ENCODE data around the gene GMPPA.

GMPPA gene

DNA sequence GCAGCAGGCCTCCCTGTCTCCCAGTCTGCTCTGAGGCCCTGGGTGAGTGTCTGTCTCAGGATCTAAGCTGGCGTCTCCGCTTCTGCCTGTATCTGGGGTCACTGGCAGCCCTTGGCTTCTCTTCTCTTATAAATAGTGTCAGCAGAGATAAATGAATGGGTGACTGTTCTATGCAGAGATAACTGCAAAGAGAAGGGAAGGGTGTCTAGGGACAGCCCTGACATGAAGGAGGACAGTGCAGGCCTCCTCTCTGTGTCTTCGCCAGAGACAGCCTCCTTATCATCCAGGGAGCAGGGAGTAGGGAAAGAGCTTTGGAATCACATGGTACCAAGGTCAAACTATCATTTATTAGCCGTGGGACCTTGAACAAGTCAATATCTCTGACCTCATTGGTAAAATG, 28.3 kb upstream of the GMPPA start:
- no peaks in the 10 kb centered on the region for H3K9me3 ChIP-seq (ENCODE audit: control insufficient read depth, insufficient read depth, low read length)
- H3K9ac ChIP-seq (ENCODE audit: low read depth, low read length): no peak overlapping the region
- H3K27me3 ChIP-seq (ENCODE audit: control insufficient read depth, insufficient read depth, low read length): no peaks in the 10 kb centered on the region
- H3K4me1 ChIP-seq (ENCODE audit: control insufficient read depth, insufficient read depth, low read length): no peaks in the 10 kb centered on the region
- H3K36me3 ChIP-seq (ENCODE audit: control insufficient read depth, insufficient read depth, low read length): peaks cover 12% of the 10 kb centered on the region
- H3K4me3 ChIP-seq (ENCODE audit: low read depth, low read length): no peak overlapping the region

GRCh38 chr2:219471476-219472371, 27.0 kb upstream of the GMPPA start:
- Histone ChIP-seq H3K27me3 (ENCODE audit: control insufficient read depth, insufficient read depth, low read length) (no peaks in the 10 kb centered on the region), H3K4me3 (ENCODE audit: low read depth, low read length) (no peak overlapping the region), H3K9me3 (ENCODE audit: control insufficient read depth, insufficient read depth, low read length) (no peaks in the 10 kb centered on the region), H3K9ac (ENCODE audit: low read depth, low read length) (no peak overlapping the region), H3K4me1 (ENCODE audit: control insufficient read depth, insufficient read depth, low read length) (peaks cover 2% of the 10 kb centered on the region), H3K36me3 (ENCODE audit: control insufficient read depth, insufficient read depth, low read length) (peaks cover 7% of the 10 kb centered on the region)

DNA sequence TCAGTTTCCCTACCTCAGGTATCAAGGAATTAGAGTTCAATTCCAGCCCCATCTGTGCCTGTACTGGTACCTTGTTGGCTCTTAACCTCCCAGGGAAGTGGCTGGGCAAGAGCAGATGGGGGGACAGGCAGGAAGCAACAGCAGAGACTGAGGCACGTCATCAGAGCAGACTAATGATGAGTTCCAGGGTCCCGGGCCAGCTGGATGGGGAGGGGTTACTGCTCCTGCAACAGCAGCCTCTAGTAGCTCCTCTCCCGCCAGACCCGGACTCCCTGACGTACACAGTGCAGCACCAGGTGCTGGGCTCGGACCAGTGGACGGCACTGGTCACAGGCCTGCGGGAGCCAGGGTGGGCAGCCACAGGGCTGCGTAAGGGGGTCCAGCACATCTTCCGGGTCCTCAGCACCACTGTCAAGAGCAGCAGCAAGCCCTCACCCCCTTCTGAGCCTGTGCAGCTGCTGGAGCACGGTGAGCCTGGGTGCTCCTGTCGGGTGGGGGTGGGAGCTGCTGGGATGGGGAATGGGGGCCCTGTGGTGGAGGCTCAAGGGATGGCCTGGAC, 26.0 kb upstream of the GMPPA start:
- H3K4me1 ChIP-seq (ENCODE audit: control insufficient read depth, insufficient read depth, low read length): peaks cover 5% of the 10 kb centered on the region
- H3K9ac ChIP-seq (ENCODE audit: low read depth, low read length): no peak overlapping the region
- no peaks in the 10 kb centered on the region for H3K36me3 ChIP-seq (ENCODE audit: control insufficient read depth, insufficient read depth, low read length)

GRCh38 chr2:219473511-219473910, 25.2 kb upstream of the GMPPA start:
- Histone ChIP-seq H3K27me3 (ENCODE audit: control insufficient read depth, insufficient read depth, low read length) (no peaks in the 10 kb centered on the region), H3K4me3 (ENCODE audit: low read depth, low read length) (no peak overlapping the region), H3K36me3 (ENCODE audit: control insufficient read depth, insufficient read depth, low read length) (no peaks in the 10 kb centered on the region), H3K4me1 (ENCODE audit: control insufficient read depth, insufficient read depth, low read length) (peaks cover 5% of the 10 kb centered on the region), H3K9ac (ENCODE audit: low read depth, low read length) (no peak overlapping the region), H3K9me3 (ENCODE audit: control insufficient read depth, insufficient read depth, low read length) (no peaks in the 10 kb centered on the region)

More for the DNA sequence above, 26.0 kb upstream of the GMPPA start:
- no peak overlapping the region for H3K4me3 ChIP-seq (ENCODE audit: low read depth, low read length)
- no peaks in the 10 kb centered on the region for H3K27me3 ChIP-seq (ENCODE audit: control insufficient read depth, insufficient read depth, low read length)
- H3K9me3 ChIP-seq (ENCODE audit: control insufficient read depth, insufficient read depth, low read length): no peaks in the 10 kb centered on the region

GRCh38 chr2:219474285-219475060, 24.2 kb upstream of the GMPPA start:
- H3K4me3 ChIP-seq (ENCODE audit: low read depth, low read length): no peak overlapping the region
- no peaks in the 10 kb centered on the region for H3K36me3 ChIP-seq (ENCODE audit: control insufficient read depth, insufficient read depth, low read length)
- no peaks in the 10 kb centered on the region for H3K27me3 ChIP-seq (ENCODE audit: control insufficient read depth, insufficient read depth, low read length)
- no peak overlapping the region for H3K9ac ChIP-seq (ENCODE audit: low read depth, low read length)
- H3K4me1 ChIP-seq (ENCODE audit: control insufficient read depth, insufficient read depth, low read length): peaks cover 5% of the 10 kb centered on the region
- no peaks in the 10 kb centered on the region for H3K9me3 ChIP-seq (ENCODE audit: control insufficient read depth, insufficient read depth, low read length)

DNA sequence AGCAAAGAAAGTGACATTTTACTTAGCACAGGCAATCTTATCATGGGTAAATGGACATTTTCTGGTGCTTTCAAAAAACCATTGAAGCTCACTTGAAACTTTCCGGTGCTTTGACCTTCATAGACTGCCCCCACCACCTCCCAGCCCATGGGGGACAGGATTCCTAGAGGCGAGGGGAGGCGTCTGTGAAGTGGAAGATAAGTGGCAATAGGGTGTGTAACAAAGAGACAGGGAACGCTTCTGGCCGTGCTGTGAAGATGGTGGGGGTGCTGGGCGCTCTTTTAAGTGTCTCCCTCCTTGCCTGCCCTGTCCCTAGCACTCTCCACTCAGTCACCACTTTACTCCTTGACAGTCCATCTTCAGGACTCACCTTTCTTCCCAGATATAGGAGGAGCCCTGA, 23.4 kb upstream of the GMPPA start:
- Histone ChIP-seq H3K27me3 (ENCODE audit: control insufficient read depth, insufficient read depth, low read length) (no peaks in the 10 kb centered on the region), H3K9me3 (ENCODE audit: control insufficient read depth, insufficient read depth, low read length) (no peaks in the 10 kb centered on the region), H3K9ac (ENCODE audit: low read depth, low read length) (no peak overlapping the region), H3K4me3 (ENCODE audit: low read depth, low read length) (no peak overlapping the region), H3K36me3 (ENCODE audit: control insufficient read depth, insufficient read depth, low read length) (peaks cover 6% of the 10 kb centered on the region), H3K4me1 (ENCODE audit: control insufficient read depth, insufficient read depth, low read length) (peaks cover 5% of the 10 kb centered on the region)

- H3K9me3 ChIP-seq (ENCODE audit: control insufficient read depth, insufficient read depth, low read length): no peaks in the 10 kb centered on the region
- H3K4me3 ChIP-seq (ENCODE audit: low read depth, low read length): peak overlapping the region; percentile 52
- H3K27me3 ChIP-seq (ENCODE audit: control insufficient read depth, insufficient read depth, low read length): no peaks in the 10 kb centered on the region
- no peak overlapping the region for H3K9ac ChIP-seq (ENCODE audit: low read depth, low read length)
- H3K36me3 ChIP-seq (ENCODE audit: control insufficient read depth, insufficient read depth, low read length): peaks cover 8% of the 10 kb centered on the region
- H3K4me1 ChIP-seq (ENCODE audit: control insufficient read depth, insufficient read depth, low read length): peaks cover 5% of the 10 kb centered on the region
Measured at GRCh38 chr2:219475697-219476651, 22.7 kb upstream of the GMPPA start.

GRCh38 chr2:219476652-219477151, 22.0 kb upstream of the GMPPA start:
- Histone ChIP-seq H3K4me1 (ENCODE audit: control insufficient read depth, insufficient read depth, low read length) (peaks cover 5% of the 10 kb centered on the region), H3K4me3 (ENCODE audit: low read depth, low read length) (peak overlapping the region; percentile 52), H3K36me3 (ENCODE audit: control insufficient read depth, insufficient read depth, low read length) (peaks cover 8% of the 10 kb centered on the region), H3K9ac (ENCODE audit: low read depth, low read length) (no peak overlapping the region), H3K9me3 (ENCODE audit: control insufficient read depth, insufficient read depth, low read length) (no peaks in the 10 kb centered on the region), H3K27me3 (ENCODE audit: control insufficient read depth, insufficient read depth, low read length) (peaks cover 1% of the 10 kb centered on the region)

- Histone ChIP-seq H3K36me3 (ENCODE audit: control insufficient read depth, insufficient read depth, low read length) (peaks cover 11% of the 10 kb centered on the region), H3K4me3 (ENCODE audit: low read depth, low read length) (peak overlapping the region; percentile 43), H3K9me3 (ENCODE audit: control insufficient read depth, insufficient read depth, low read length) (no peaks in the 10 kb centered on the region), H3K4me1 (ENCODE audit: control insufficient read depth, insufficient read depth, low read length) (peaks cover 5% of the 10 kb centered on the region), H3K27me3 (ENCODE audit: control insufficient read depth, insufficient read depth, low read length) (peaks cover 6% of the 10 kb centered on the region), H3K9ac (ENCODE audit: low read depth, low read length) (no peak overlapping the region)
Measured at GRCh38 chr2:219477179-219477578, 21.5 kb upstream of the GMPPA start.

DNA sequence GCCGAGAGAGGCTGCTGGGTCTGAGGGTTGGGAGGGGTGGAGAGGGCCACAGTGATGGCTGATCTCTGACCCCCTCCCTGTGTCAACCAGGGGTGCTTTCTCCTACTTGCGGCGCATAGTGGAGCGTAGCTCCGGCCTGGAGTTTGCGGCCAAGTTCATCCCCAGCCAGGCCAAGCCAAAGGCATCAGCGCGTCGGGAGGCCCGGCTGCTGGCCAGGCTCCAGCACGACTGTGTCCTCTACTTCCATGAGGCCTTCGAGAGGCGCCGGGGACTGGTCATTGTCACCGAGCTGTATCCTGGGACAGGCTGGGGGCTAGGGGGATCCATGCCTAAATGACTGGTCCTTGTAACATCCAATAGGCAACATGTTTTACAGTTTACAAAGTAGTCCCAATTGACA, 20.9 kb upstream of the GMPPA start:
- peaks cover 6% of the 10 kb centered on the region for H3K27me3 ChIP-seq (ENCODE audit: control insufficient read depth, insufficient read depth, low read length)
- H3K4me1 ChIP-seq (ENCODE audit: control insufficient read depth, insufficient read depth, low read length): peaks cover 5% of the 10 kb centered on the region
- no peak overlapping the region for H3K4me3 ChIP-seq (ENCODE audit: low read depth, low read length)
- H3K9ac ChIP-seq (ENCODE audit: low read depth, low read length): no peak overlapping the region
- H3K9me3 ChIP-seq (ENCODE audit: control insufficient read depth, insufficient read depth, low read length): no peaks in the 10 kb centered on the region
- H3K36me3 ChIP-seq (ENCODE audit: control insufficient read depth, insufficient read depth, low read length): peaks cover 11% of the 10 kb centered on the region

DNA sequence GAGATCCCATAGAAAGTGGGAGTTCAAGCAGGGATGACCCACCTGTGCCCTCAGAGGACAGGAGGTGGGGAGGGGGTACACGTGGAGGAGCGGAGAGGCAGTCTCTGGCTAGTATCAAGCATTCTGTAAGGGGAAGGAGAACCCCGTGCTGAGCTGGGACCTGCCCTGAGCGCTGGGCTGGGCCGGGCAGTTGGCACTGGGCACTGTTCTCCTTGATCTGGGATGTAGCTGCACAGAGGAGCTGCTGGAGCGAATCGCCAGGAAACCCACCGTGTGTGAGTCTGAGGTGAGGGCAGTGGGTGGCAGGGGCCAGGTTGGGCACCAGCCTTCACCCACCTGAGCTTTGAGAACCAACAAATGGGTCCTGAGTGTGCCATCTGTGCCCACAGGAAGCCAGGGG, 19.8 kb upstream of the GMPPA start:
- H3K9me3 ChIP-seq (ENCODE audit: control insufficient read depth, insufficient read depth, low read length): no peaks in the 10 kb centered on the region
- H3K27me3 ChIP-seq (ENCODE audit: control insufficient read depth, insufficient read depth, low read length): peaks cover 8% of the 10 kb centered on the region
- no peak overlapping the region for H3K9ac ChIP-seq (ENCODE audit: low read depth, low read length)
- H3K4me3 ChIP-seq (ENCODE audit: low read depth, low read length): no peak overlapping the region
- peaks cover 11% of the 10 kb centered on the region for H3K36me3 ChIP-seq (ENCODE audit: control insufficient read depth, insufficient read depth, low read length)
- H3K4me1 ChIP-seq (ENCODE audit: control insufficient read depth, insufficient read depth, low read length): peaks cover 5% of the 10 kb centered on the region
